Lung (tissue), 12 donors: ENCODE results near the gene OMP. TPM values are rescaled to one million over a fixed set of nuclear protein-coding genes. Genes with fewer than 3 reads are reported as not detected.

Experiments
- ATAC-seq: fragments of 200-7000 bp; cut with Tn5 transposase; one replicate; pipeline ENCODE4 v1.9.1; 2020; ENCODE audit warnings: moderate number of reproducible peaks; ENCODE audit not compliant: insufficient read depth, low FRiP score
- DNase-seq, 3 donors: peaks; one replicate each; pipeline ENCODE4 v3.0.0-alpha.2; 2013 to 2017
- H3K27ac ChIP-seq, 2 donors: one replicate each; pipeline ENCODE4 v1.5.1; 2013; ENCODE audit warnings: mild to moderate bottlenecking in 2 of 2, moderate library complexity in 2 of 2, control low read depth in 1 of 2, inconsistent platforms in 1 of 2, low read depth in 1 of 2, low read length in 1 of 2
- H3K27me3 ChIP-seq, 3 donors: one replicate each; pipeline ENCODE4 v1.5.1; 2013; ENCODE audit warnings: low read length in 2 of 3; ENCODE audit not compliant: control insufficient read depth in 3 of 3, insufficient read depth in 3 of 3
- H3K36me3 ChIP-seq, 4 donors: one replicate each; pipeline ENCODE4 v1.5.1; 2013; ENCODE audit warnings: low read length in 4 of 4, mild to moderate bottlenecking in 1 of 4, moderate library complexity in 1 of 4; ENCODE audit not compliant: control insufficient read depth in 4 of 4, insufficient read depth in 4 of 4
- H3K4me1 ChIP-seq, 5 donors: one replicate each; pipeline ENCODE4 v1.5.1; 2013; ENCODE audit warnings: low read length in 5 of 5, mild to moderate bottlenecking in 2 of 5, moderate library complexity in 1 of 5; ENCODE audit not compliant: control insufficient read depth in 5 of 5, insufficient read depth in 5 of 5
- H3K4me3 ChIP-seq: one replicate; pipeline ENCODE4 v1.5.1; 2013; ENCODE audit warnings: mild to moderate bottlenecking, control low read depth, moderate library complexity
- H3K9ac ChIP-seq, 2 donors: one replicate each; pipeline ENCODE4 v1.5.1; 2013; ENCODE audit warnings: low read length in 2 of 2, control low read depth in 1 of 2; ENCODE audit not compliant: insufficient read depth in 1 of 2
- H3K9me3 ChIP-seq, 4 donors: one replicate each; pipeline ENCODE4 v1.5.1; 2013; ENCODE audit warnings: low read length in 3 of 4, mild to moderate bottlenecking in 1 of 4, moderate library complexity in 1 of 4; ENCODE audit not compliant: control insufficient read depth in 4 of 4, insufficient read depth in 3 of 4
- WGBS, 2 donors: extraction: QIAGEN DNeasy Blood & Tissue Kit; methylation state at CpG; one replicate each; pipeline ENCODE4 v1.1.7; 2013; 5-methylcytosine and 5-hydroxymethylcytosine counted together
- polyA plus RNA-seq, 2 donors: library from polyadenylated mRNA; stranded (reverse); fragments of 200-250 nt; gene quantifications; one replicate each; pipeline ENCODE4 v1.2.1, GENCODE V29; 2013
- total RNA-seq, 2 donors: library from RNA; depleted of rRNA in 1 of 2; stranded (reverse); fragments of >200 nt in 1 of 2; gene quantifications; one replicate each; pipeline ENCODE4 v1.2.1, GENCODE V29; 2014 to 2021
- TF ChIP-seq, protein P1 (sequence below): IDR thresholded peaks from 2 replicates; pipeline ENCODE4 v1.5.1; 2012; ENCODE audit warnings: mild to moderate bottlenecking; ENCODE audit errors: control extremely low read depth, extremely low read depth
- donor health status: control.
- donor health status: control.
- donor health status: Bipolar disorder and iron deficiency.
- donor health status: healthy.
- donor health status: DM: yes; HTN: yes; CAD: no.

Gene OMP
- total and polyA plus RNA-seq, 4 donors = 0.37 to 0.74 (median 0.61) TPM; not detected in 1

DNA sequence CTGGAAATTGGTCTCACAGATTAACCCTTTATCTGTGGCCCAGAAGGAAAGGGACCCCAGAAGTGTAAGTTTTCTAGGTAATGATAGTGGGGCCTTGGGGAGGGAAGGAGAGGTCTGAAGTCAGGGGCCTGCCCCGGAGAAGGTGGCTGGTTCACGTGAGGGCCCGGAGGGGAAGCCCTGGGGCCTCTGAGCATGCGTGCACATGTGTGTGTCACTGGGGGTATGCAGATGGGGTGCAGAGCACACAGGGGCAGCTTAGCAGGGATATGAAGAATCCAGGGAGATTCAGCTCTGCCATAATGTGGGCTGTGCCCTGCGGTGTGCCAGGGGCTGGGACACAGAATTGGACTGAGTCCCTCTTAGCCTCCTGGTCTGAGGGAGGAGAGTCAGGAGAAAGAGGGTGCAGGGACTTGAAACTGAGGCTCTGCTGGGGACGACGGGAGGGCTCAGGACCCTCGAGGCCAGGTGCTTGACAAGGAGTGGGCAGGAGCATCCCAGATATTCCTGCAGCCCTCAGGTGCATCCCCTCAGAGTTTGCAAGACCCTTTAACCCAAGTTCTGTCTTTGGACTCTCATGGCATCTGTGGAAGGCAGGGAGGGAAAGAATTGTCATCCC is 40.9 kb downstream of the OMP start:
- TF ChIP-seq, protein P1, sequence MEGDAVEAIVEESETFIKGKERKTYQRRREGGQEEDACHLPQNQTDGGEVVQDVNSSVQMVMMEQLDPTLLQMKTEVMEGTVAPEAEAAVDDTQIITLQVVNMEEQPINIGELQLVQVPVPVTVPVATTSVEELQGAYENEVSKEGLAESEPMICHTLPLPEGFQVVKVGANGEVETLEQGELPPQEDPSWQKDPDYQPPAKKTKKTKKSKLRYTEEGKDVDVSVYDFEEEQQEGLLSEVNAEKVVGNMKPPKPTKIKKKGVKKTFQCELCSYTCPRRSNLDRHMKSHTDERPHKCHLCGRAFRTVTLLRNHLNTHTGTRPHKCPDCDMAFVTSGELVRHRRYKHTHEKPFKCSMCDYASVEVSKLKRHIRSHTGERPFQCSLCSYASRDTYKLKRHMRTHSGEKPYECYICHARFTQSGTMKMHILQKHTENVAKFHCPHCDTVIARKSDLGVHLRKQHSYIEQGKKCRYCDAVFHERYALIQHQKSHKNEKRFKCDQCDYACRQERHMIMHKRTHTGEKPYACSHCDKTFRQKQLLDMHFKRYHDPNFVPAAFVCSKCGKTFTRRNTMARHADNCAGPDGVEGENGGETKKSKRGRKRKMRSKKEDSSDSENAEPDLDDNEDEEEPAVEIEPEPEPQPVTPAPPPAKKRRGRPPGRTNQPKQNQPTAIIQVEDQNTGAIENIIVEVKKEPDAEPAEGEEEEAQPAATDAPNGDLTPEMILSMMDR = no peak
- Histone ChIP-seq H3K4me3 (no peak overlapping the region), H3K9ac (no peak overlapping the region), H3K27me3 (peaks cover 0 to 1% (median 1%) of the 10 kb centered on the region in 3 donors), H3K4me1 (peaks cover 0 to 16% (median 7%) of the 10 kb centered on the region in 5 donors), H3K36me3 (no peaks in the 10 kb centered on the region), H3K9me3 (no peaks in the 10 kb centered on the region), H3K27ac (no peak overlapping the region)
- no peak for DNase-seq
- ATAC-seq = no peak
- WGBS, 2 donors = 88 to 95% methylated on average over 8 of the region's 8 CpGs

DNA sequence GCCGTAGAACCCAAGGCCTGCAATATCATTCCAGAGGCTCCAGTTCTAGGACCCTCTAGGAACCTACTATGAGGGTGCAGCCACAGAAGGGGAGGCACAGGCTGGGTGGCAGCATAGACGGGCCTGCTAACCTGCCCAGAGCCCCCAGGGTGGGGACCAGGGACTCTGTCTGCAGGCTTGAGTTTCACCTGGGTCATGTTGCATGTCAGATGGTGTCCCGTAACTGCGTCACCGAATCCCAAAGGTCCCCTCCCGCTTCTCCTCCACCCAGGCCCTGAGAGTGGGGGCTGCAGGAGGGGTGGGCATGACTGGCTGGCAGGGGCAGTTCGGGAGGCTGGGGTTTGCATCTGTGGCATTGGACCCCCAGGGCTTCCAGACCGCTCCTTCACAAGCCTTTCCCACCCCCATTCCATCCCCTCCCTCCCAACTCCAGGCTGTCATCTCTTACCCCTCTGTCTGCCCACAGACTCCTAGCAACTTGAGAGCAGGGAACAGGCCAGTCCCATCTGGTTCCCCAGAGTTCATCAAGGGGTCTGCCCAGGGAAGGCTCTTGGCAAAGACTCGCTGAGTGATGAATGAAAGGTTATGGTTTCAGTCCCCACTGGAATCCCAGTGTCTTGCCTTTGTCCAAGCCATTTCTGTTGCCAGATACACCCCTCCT is 41.7 kb downstream of the OMP start:
- Histone ChIP-seq H3K27me3 (no peaks in the 10 kb centered on the region), H3K4me3 (no peak overlapping the region), H3K36me3 (no peaks in the 10 kb centered on the region), H3K27ac (no peak overlapping the region), H3K9me3 (no peaks in the 10 kb centered on the region), H3K9ac (no peak overlapping the region), H3K4me1 (peaks cover 0 to 16% (median 7%) of the 10 kb centered on the region in 5 donors)
- no peak for ATAC-seq
- TF ChIP-seq, protein P1 = no peak
- 94 to 95% methylated on average over 9 of the region's 9 CpGs for WGBS, 2 donors
- peak in 2 of 3 donors; percentile 31 to 44 for DNase-seq

DNA sequence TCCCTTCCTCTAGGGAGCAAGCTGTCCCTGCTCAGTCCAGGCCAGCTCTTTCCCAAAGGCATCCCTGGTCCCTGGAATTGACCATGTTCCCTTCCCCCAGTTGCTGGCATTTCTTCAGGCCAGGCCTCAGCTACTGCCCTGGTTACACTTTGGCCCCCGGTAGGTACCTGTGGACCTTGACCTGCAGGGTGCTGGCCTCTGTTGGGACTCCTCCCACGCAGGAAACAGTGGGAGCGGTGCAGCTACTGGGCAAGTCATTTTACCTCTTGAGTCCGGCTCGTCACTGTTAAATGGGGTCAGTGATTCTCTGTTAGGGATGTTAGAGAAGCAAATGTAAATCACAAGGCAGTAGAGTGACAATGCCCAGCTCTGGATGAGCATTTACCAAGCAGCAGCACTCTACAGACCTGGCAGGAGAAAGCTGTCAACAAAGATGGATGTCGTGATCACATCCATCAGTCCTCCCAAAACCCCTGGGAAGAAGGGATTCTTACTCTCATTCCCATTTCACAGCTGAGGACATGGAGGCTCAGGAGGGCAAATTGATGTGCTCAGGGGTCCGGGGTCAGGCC is 42.3 kb downstream of the OMP start:
- no peak overlapping the region for H3K27ac ChIP-seq
- H3K36me3 ChIP-seq = no peaks in the 10 kb centered on the region
- no peaks in the 10 kb centered on the region for H3K27me3 ChIP-seq
- 91 to 93% methylated on average over 7 of the region's 7 CpGs for WGBS, 2 donors
- H3K4me1 ChIP-seq = peaks cover 0 to 16% (median 7%) of the 10 kb centered on the region in 5 donors
- no peak overlapping the region for H3K9ac ChIP-seq
- DNase-seq (no peak), ATAC-seq (no peak)
- H3K9me3 ChIP-seq = no peaks in the 10 kb centered on the region
- TF ChIP-seq, protein P1 = no peak
- no peak overlapping the region for H3K4me3 ChIP-seq
